ENCODE measurements around the gene CTXN1.

- TF ChIP-seq CTCF (IDR thresholded peaks at IDR 0.05) (no peak), POLR2A (IDR thresholded peaks at IDR 0.05) (no peak)
Measured at GRCh38 chr19:7910321-7911161, 15.4 kb downstream of the CTXN1 start.

Data from thyroid gland (tissue), 4 donors.